NOMO-1 treated with DMSO at 0.1 percent for 48 hours (cell line): ENCODE measurements around the gene ARMC2.
"Not testable (repeated sequence)": the region's sequence is repeated elsewhere in the genome, so short reads cannot be mapped to it uniquely, and the experiment has no call there.

Source experiments
- DNase-seq: peaks from one replicate; lab custom pipeline; 2025; ENCODE audit not compliant: unreplicated experiment; lab: John Stamatoyannopoulos, UW

ARMC2 gene

GRCh38 chr6:108848116-108848868, at the start of gene ARMC2:
Gene ARMC2 (plus strand): TSS chr6:108848422. CDS start chr6:108854268, 5,846 bp downstream.
- peak; percentile 88 for DNase-seq

- DNase-seq = no peak
These were observed 49.4 kb upstream of the ARMC2 start for GRCh38 chr6:108798670-108799353.

GRCh38 chr6:108799354-108799717, 48.9 kb upstream of the ARMC2 start:
- DNase-seq = no peak

- DNase-seq = no peak
These were observed 48.4 kb upstream of the ARMC2 start for GRCh38 chr6:108799791-108800190.

- DNase-seq = no peak
These were observed 47.8 kb upstream of the ARMC2 start for GRCh38 chr6:108800427-108800864.

GRCh38 chr6:108801366-108801765, 46.9 kb upstream of the ARMC2 start:
- no peak for DNase-seq

- no peak for DNase-seq
These were observed 44.2 kb upstream of the ARMC2 start for GRCh38 chr6:108803982-108804490.

- DNase-seq = no peak
These were observed 43.3 kb upstream of the ARMC2 start for GRCh38 chr6:108804956-108805355.

GRCh38 chr6:108805611-108806167, 42.5 kb upstream of the ARMC2 start:
- peak; percentile 25 for DNase-seq

- no peak for DNase-seq
These were observed 42.1 kb upstream of the ARMC2 start for GRCh38 chr6:108806171-108806570.

- DNase-seq = no peak
These were observed 41.6 kb upstream of the ARMC2 start for GRCh38 chr6:108806665-108807064.

- DNase-seq = no peak
These were observed 40.3 kb upstream of the ARMC2 start for GRCh38 chr6:108807928-108808327.

GRCh38 chr6:108809211-108809610, 39.0 kb upstream of the ARMC2 start:
- no peak for DNase-seq

- no peak for DNase-seq
These were observed 38.1 kb upstream of the ARMC2 start for GRCh38 chr6:108810057-108810643.

- no peak for DNase-seq
These were observed 36.7 kb upstream of the ARMC2 start for GRCh38 chr6:108811490-108811889.

GRCh38 chr6:108813218-108813617, 35.0 kb upstream of the ARMC2 start:
- DNase-seq = not testable (repeated sequence)

- DNase-seq = not testable (repeated sequence)
These were observed 30.9 kb upstream of the ARMC2 start for GRCh38 chr6:108817276-108817675.

GRCh38 chr6:108820006-108820405, 28.2 kb upstream of the ARMC2 start:
- peak; percentile 49 for DNase-seq

GRCh38 chr6:108822401-108822800, 25.8 kb upstream of the ARMC2 start:
- DNase-seq = peak; percentile 3

GRCh38 chr6:108825326-108825725, 22.9 kb upstream of the ARMC2 start:
- no peak for DNase-seq

- DNase-seq = no peak
These were observed 17.1 kb upstream of the ARMC2 start for GRCh38 chr6:108831104-108831503.

- DNase-seq = no peak
These were observed 15.5 kb upstream of the ARMC2 start for GRCh38 chr6:108832738-108833137.
